ENCODE results near the gene MYO1E.

DNA sequence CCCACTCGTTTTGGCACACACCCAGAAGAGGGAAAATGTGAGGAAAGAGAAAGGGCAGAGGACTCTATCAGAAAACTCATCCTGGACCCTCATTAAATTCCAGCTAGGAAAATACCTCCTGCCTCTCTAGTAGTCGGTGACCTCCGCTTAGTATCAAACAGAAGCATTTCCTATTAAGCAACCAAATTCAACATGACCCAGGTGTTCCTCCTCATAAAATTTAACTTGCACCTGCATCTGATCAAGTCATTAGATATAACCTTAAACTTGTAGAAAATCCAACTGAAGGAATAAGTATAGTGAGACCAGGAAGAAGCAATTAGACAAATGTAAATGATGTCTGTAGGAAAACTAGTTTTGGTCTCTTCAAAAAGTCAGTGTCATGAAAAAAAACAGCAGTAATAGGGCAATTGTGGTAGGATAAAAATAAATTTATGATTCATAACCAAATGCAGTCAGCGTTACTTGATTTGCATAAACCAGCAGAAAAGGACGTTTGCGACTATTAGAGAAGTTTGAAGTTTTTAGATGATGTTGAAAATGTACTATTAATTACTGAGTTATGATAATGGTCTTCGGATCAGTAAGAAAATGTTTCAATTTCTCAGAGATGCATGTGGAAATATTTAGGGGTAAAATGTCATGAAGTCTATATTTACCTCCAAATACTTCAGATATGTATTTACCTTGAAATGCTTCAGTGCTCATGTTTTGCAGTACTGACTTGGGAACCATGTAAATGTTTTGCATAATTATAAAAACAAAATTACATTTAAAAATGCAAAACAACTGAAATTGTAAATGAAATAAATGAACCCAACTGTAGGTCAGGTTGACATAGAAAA, 121.4 kb downstream of the MYO1E start:
- TF ChIP-seq EP300 (IDR thresholded peaks at IDR 0.05; ENCODE audit: low read depth) (no peak), POLR2A (IDR thresholded peaks at IDR 0.05) (no peak)
- TF ChIP-seq, protein P1, sequence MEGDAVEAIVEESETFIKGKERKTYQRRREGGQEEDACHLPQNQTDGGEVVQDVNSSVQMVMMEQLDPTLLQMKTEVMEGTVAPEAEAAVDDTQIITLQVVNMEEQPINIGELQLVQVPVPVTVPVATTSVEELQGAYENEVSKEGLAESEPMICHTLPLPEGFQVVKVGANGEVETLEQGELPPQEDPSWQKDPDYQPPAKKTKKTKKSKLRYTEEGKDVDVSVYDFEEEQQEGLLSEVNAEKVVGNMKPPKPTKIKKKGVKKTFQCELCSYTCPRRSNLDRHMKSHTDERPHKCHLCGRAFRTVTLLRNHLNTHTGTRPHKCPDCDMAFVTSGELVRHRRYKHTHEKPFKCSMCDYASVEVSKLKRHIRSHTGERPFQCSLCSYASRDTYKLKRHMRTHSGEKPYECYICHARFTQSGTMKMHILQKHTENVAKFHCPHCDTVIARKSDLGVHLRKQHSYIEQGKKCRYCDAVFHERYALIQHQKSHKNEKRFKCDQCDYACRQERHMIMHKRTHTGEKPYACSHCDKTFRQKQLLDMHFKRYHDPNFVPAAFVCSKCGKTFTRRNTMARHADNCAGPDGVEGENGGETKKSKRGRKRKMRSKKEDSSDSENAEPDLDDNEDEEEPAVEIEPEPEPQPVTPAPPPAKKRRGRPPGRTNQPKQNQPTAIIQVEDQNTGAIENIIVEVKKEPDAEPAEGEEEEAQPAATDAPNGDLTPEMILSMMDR (IDR thresholded peaks at IDR 0.05): no peak

All from transverse colon (tissue), 3 donors.